ENCODE results near the gene KCNQ1. TPM values are rescaled to one million over a fixed set of nuclear protein-coding genes. Genes with fewer than 3 reads are reported as not detected.
"Not testable (repeated sequence)": the region's sequence is repeated elsewhere in the genome, so short reads cannot be mapped to it uniquely, and the experiment has no call there.

KCNQ1 gene
- polyA plus RNA-seq, 3 donors: 11.5 to 13.4 (median 12.7) TPM

GRCh38 chr11:2471804-2472096 lies 26.9 kb downstream of the KCNQ1 start:
- no peak for DNase-seq

GRCh38 chr11:2472428-2473186 lies 27.8 kb downstream of the KCNQ1 start:
- DNase-seq: no peak

GRCh38 chr11:2473361-2474058 lies 28.7 kb downstream of the KCNQ1 start:
- DNase-seq: no peak

GRCh38 chr11:2474059-2474901 lies 29.5 kb downstream of the KCNQ1 start:
- DNase-seq: no peak

GRCh38 chr11:2475136-2475918 lies 30.5 kb downstream of the KCNQ1 start:
- no peak for DNase-seq

- DNase-seq: no peak
Measured at GRCh38 chr11:2477254-2477653, 32.4 kb downstream of the KCNQ1 start.

- DNase-seq: no peak
Measured at GRCh38 chr11:2477936-2478335, 33.1 kb downstream of the KCNQ1 start.

GRCh38 chr11:2480067-2480873 lies 35.5 kb downstream of the KCNQ1 start:
- DNase-seq: not testable (repeated sequence)

GRCh38 chr11:2480874-2481220 lies 36.0 kb downstream of the KCNQ1 start:
- no peak for DNase-seq

GRCh38 chr11:2481253-2481652 lies 36.4 kb downstream of the KCNQ1 start:
- no peak for DNase-seq

GRCh38 chr11:2482204-2482603 lies 37.4 kb downstream of the KCNQ1 start:
- no peak for DNase-seq

- DNase-seq: no peak
Measured at GRCh38 chr11:2482745-2483144, 37.9 kb downstream of the KCNQ1 start.

GRCh38 chr11:2483426-2483825 lies 38.6 kb downstream of the KCNQ1 start:
- no peak for DNase-seq

- no peak for DNase-seq
Measured at GRCh38 chr11:2484576-2485125, 39.8 kb downstream of the KCNQ1 start.

- DNase-seq: no peak
Measured at GRCh38 chr11:2488004-2488403, 43.2 kb downstream of the KCNQ1 start.

GRCh38 chr11:2489083-2489482 lies 44.3 kb downstream of the KCNQ1 start:
- no peak for DNase-seq

- DNase-seq: not testable (repeated sequence)
Measured at GRCh38 chr11:2497951-2498350, 53.1 kb downstream of the KCNQ1 start.

- DNase-seq: no peak
Measured at GRCh38 chr11:2498750-2499149, 53.9 kb downstream of the KCNQ1 start.

- no peak for DNase-seq
Measured at GRCh38 chr11:2507212-2507901, 62.5 kb downstream of the KCNQ1 start.
